CD14-positive monocyte (primary cell): Measurements from ENCODE around the gene CACNA1S. TPM values are rescaled to one million over a fixed set of nuclear protein-coding genes. Genes with fewer than 3 reads are reported as not detected.

Experiments used
- DNase-seq, 3 donors: peaks; one replicate each; pipeline ENCODE4 v3.0.0-alpha.2; 2011 to 2022
- H2AFZ ChIP-seq: 2 replicates; pipeline ENCODE4 v1.6.0; 2012; ENCODE audit warnings: mild to moderate bottlenecking, low read depth, low read length, inconsistent platforms; ENCODE audit not compliant: insufficient read depth, poor library complexity, severe bottlenecking
- H3K27ac ChIP-seq, 2 donors: 1 replicate in 1 of 2; 2 replicates in 1 of 2; pipeline ENCODE4 v1.5.1; 2012 to 2013; ENCODE audit warnings: low read length in 2 of 2, control low read depth in 1 of 2, inconsistent platforms in 1 of 2, low read depth in 1 of 2, mild to moderate bottlenecking in 1 of 2
- H3K27me3 ChIP-seq, 2 donors: one replicate each; pipeline versions ENCODE4 v1.6.0 to v1.6.1; 2011 to 2013; ENCODE audit warnings: low read length in 2 of 2; ENCODE audit not compliant: control insufficient read depth in 2 of 2, insufficient read depth in 2 of 2
- H3K36me3 ChIP-seq, 2 donors: replicated peaks in 1 of 2; 1 replicate in 1 of 2; 2 replicates in 1 of 2; pipeline versions ENCODE4 v1.5.1 to v1.6.1; 2012 to 2013; ENCODE audit warnings: low read length in 2 of 2, control low read depth in 1 of 2, inconsistent platforms in 1 of 2, mild to moderate bottlenecking in 1 of 2; ENCODE audit not compliant: insufficient read depth in 2 of 2, control insufficient read depth in 1 of 2
- H3K4me1 ChIP-seq, 2 donors: 1 replicate in 1 of 2; 2 replicates in 1 of 2; pipeline versions ENCODE4 v1.5.1 to v1.6.1; 2012 to 2013; ENCODE audit warnings: low read length in 2 of 2, control low read depth in 1 of 2, inconsistent platforms in 1 of 2, mild to moderate bottlenecking in 1 of 2, moderate library complexity in 1 of 2; ENCODE audit not compliant: insufficient read depth in 2 of 2, control insufficient read depth in 1 of 2
- H3K4me2 ChIP-seq: replicated peaks from 2 replicates; pipeline ENCODE3; 2012; ENCODE audit warnings: low read length, moderate library complexity, mild to moderate bottlenecking; ENCODE audit not compliant: poor library complexity, severe bottlenecking; ENCODE audit errors: extremely low read depth
- H3K4me3 ChIP-seq, 3 experiments: fragments of 200-600 bp in 1 of 3; sonication (generic) in 1 of 3; replicated peaks in 1 of 3; 1 replicate in 2 of 3; 2 replicates in 1 of 3; pipeline ENCODE4 v1.5.1; 2011 to 2013; ENCODE audit warnings: low read length in 3 of 3, mild to moderate bottlenecking in 3 of 3, control low read depth in 2 of 3, low read depth in 2 of 3, inconsistent platforms in 1 of 3, moderate library complexity in 1 of 3
- H3K79me2 ChIP-seq: 2 replicates; pipeline ENCODE4 v1.6.0; 2012; ENCODE audit warnings: mild to moderate bottlenecking, control low read depth, inconsistent platforms, low read length, moderate library complexity; ENCODE audit not compliant: insufficient read depth
- H3K9ac ChIP-seq: 2 replicates; pipeline ENCODE4 v1.6.0; 2017; ENCODE audit warnings: low read length, mild to moderate bottlenecking; ENCODE audit not compliant: insufficient read depth, poor library complexity, severe bottlenecking
- H3K9me3 ChIP-seq, 2 donors: replicated peaks in 1 of 2; 1 replicate in 1 of 2; 2 replicates in 1 of 2; pipeline versions ENCODE4 v1.5.1 to v1.6.1; 2012 to 2013; ENCODE audit warnings: low read length in 2 of 2, control low read depth in 1 of 2; ENCODE audit not compliant: control insufficient read depth in 1 of 2, insufficient read depth in 1 of 2
- H4K20me1 ChIP-seq: 2 replicates; pipeline ENCODE4 v1.6.0; 2012; ENCODE audit warnings: mild to moderate bottlenecking, low read length, control low read depth, moderate library complexity; ENCODE audit not compliant: insufficient read depth
- H3K27ac Mint-ChIP-seq, 7 donors: one replicate each; pipeline ENCODE4 v1.8.0; 2020; ENCODE audit warnings: mild to moderate bottlenecking in 7 of 7, mixed read lengths in 7 of 7, moderate library complexity in 6 of 7, inconsistent platforms in 2 of 7
- H3K27me3 Mint-ChIP-seq, 3 donors: one replicate each; pipeline ENCODE4 v1.8.0; 2021 to 2022; ENCODE audit warnings: low read depth in 3 of 3, mild to moderate bottlenecking in 3 of 3, mixed read lengths in 3 of 3, moderate library complexity in 3 of 3, inconsistent platforms in 1 of 3
- H3K36me3 Mint-ChIP-seq, 2 donors: one replicate each; pipeline ENCODE4 v1.8.0; 2020; ENCODE audit warnings: mixed read lengths in 2 of 2, inconsistent platforms in 1 of 2, mild to moderate bottlenecking in 1 of 2
- H3K4me1 Mint-ChIP-seq: one replicate; pipeline ENCODE4 v1.8.0; 2020; ENCODE audit warnings: mild to moderate bottlenecking, mixed read lengths
- H3K4me3 Mint-ChIP-seq, 2 donors: one replicate each; pipeline ENCODE4 v1.8.0; 2020; ENCODE audit warnings: mild to moderate bottlenecking in 2 of 2, mixed read lengths in 2 of 2, moderate library complexity in 1 of 2
- H3K9me3 Mint-ChIP-seq, 7 donors: one replicate each; pipeline ENCODE4 v1.8.0; 2020 to 2022; ENCODE audit warnings: mixed read lengths in 7 of 7, mild to moderate bottlenecking in 6 of 7, moderate library complexity in 6 of 7, inconsistent platforms in 2 of 7
- CTCF ChIP-seq: fragments of 200-600 bp; IDR thresholded peaks from one replicate; pipeline ENCODE4 v1.8.0; 2022; ENCODE audit warnings: antibody characterized with exemption, mild to moderate bottlenecking
- WGBS: methylation state at CpG from one replicate; pipeline ENCODE4 v1.1.5; 2013; ENCODE audit warnings: missing lambda C conversion rate; ENCODE audit not compliant: insufficient coverage; 5-methylcytosine and 5-hydroxymethylcytosine counted together
- intact Hi-C, 2 donors: fragments of 100-400 bp; cut with micrococcal nuclease; formaldehyde crosslinking; loops; one replicate each; pipeline versions ENCODE4 v1.15.0 to v1.15.1; 2023
- polyA plus RNA-seq, 3 donors: library from polyadenylated mRNA; depleted of rRNA in 1 of 3; unstranded in 2 of 3; stranded (reverse) in 1 of 3; fragments of 300-500 nt in 2 of 3; fragments of >200 nt in 1 of 3; fragmentation: Illumina TruSeq in 2 of 3; gene quantifications; 1 replicate in 2 of 3; 2 replicates in 1 of 3; pipeline ENCODE4 v1.2.3, GENCODE V29; 2012 to 2021

The CACNA1S gene
- polyA plus RNA-seq, 3 donors, result not detected

- Mint-ChIP-seq H3K36me3 (no peaks in the 10 kb centered on the region), H3K9me3 (no peaks in the 10 kb centered on the region), H3K4me3 (no peak overlapping the region), H3K27ac (no peak overlapping the region), H3K4me1 (peaks cover 2% of the 10 kb centered on the region), H3K27me3 (peaks cover 6 to 8% (median 8%) of the 10 kb centered on the region in 3 donors)
- TF ChIP-seq CTCF, result no peak
- Histone ChIP-seq H3K27me3 (no peaks in the 10 kb centered on the region), H3K9ac (no peak overlapping the region), H3K27ac (no peak overlapping the region), H3K4me3 (no peak overlapping the region), H3K9me3 (no peaks in the 10 kb centered on the region), H4K20me1 (no peaks in the 10 kb centered on the region), H3K4me2 (no peak overlapping the region), H2AFZ (no peak overlapping the region), H3K79me2 (no peaks in the 10 kb centered on the region), H3K36me3 (no peaks in the 10 kb centered on the region), H3K4me1 (no peaks in the 10 kb centered on the region)
- WGBS, result 93% methylated on average over 3 of the region's 5 CpGs
- intact Hi-C loops, result no loop called here
- no peak for DNase-seq
Measured at GRCh38 chr1:201089596-201089995, 22.6 kb downstream of the CACNA1S start.

- peaks cover 2% of the 10 kb centered on the region for H3K4me1 Mint-ChIP-seq
- Histone ChIP-seq H3K4me1 (no peaks in the 10 kb centered on the region), H4K20me1 (no peaks in the 10 kb centered on the region), H3K79me2 (no peaks in the 10 kb centered on the region), H3K9ac (no peak overlapping the region), H2AFZ (no peak overlapping the region), H3K4me3 (no peak overlapping the region), H3K4me2 (no peak overlapping the region), H3K36me3 (no peaks in the 10 kb centered on the region), H3K27me3 (no peaks in the 10 kb centered on the region), H3K27ac (no peak overlapping the region), H3K9me3 (no peaks in the 10 kb centered on the region)
- no peak for TF ChIP-seq CTCF
- H3K27ac Mint-ChIP-seq, result no peak overlapping the region
- no peaks in the 10 kb centered on the region for H3K36me3 Mint-ChIP-seq
- no peak for DNase-seq
- H3K9me3 Mint-ChIP-seq, result no peaks in the 10 kb centered on the region
- WGBS, result 97% methylated on average over 16 of the region's 19 CpGs
- peaks cover 6 to 8% (median 8%) of the 10 kb centered on the region in 3 donors for H3K27me3 Mint-ChIP-seq
- intact Hi-C loops, result no loop called here
- no peak overlapping the region for H3K4me3 Mint-ChIP-seq
Measured at GRCh38 chr1:201088901-201089525, 23.2 kb downstream of the CACNA1S start.
